Tibial artery (tissue), 4 donors: ENCODE results near the gene FBXO44.
"Not testable (repeated sequence)": the region's sequence is repeated elsewhere in the genome, so short reads cannot be mapped to it uniquely, and the experiment has no call there.

Source experiments
- DNase-seq, 2 donors: peaks; one replicate each; pipeline ENCODE4 v3.0.0-alpha.2; 2019
- H3K27ac ChIP-seq, 2 donors: fragments of 200-600 bp; sonication (generic) in 1 of 2; 1 replicate in 1 of 2; 2 replicates in 1 of 2; pipeline ENCODE4 v1.5.1; 2018 to 2019; ENCODE audit warnings: mild to moderate bottlenecking in 1 of 2
- H3K27me3 ChIP-seq, 2 donors: fragments of 200-600 bp; sonication (generic) in 1 of 2; one replicate each; pipeline versions ENCODE4 v1.5.1 to v1.6.0; 2016 to 2019
- H3K36me3 ChIP-seq, 3 donors: fragments of 200-600 bp; sonication (generic) in 2 of 3; one replicate each; pipeline ENCODE4 v1.5.1; 2016 to 2019; ENCODE audit warnings: mild to moderate bottlenecking in 2 of 3
- H3K4me1 ChIP-seq, 4 donors: fragments of 200-600 bp; sonication (generic) in 2 of 4; 1 replicate in 3 of 4; 2 replicates in 1 of 4; pipeline ENCODE4 v1.5.1; 2016 to 2019
- H3K4me3 ChIP-seq, 2 donors: fragments of 200-600 bp; sonication (generic) in 1 of 2; 1 replicate in 1 of 2; 2 replicates in 1 of 2; pipeline ENCODE4 v1.5.1; 2018 to 2019; ENCODE audit warnings: mild to moderate bottlenecking in 2 of 2
- H3K9me3 ChIP-seq, 3 donors: fragments of 200-600 bp; sonication (generic) in 1 of 3; one replicate each; pipeline ENCODE4 v1.5.1; 2016 to 2019
- intact Hi-C: fragments of 100-400 bp; cut with DNase I; formaldehyde crosslinking; loops from one replicate; pipeline ENCODE4 v1.15.0; 2023; ENCODE audit warnings: low total_unique reads
- TF ChIP-seq, protein P1 (sequence below), 2 experiments: fragments of 200-600 bp in 1 of 2; fragments of 450-650 bp in 1 of 2; IDR thresholded peaks; one replicate each; pipeline ENCODE4 v1.5.1; 2017 to 2019; ENCODE audit warnings: antibody characterized with exemption in 2 of 2, mild to moderate bottlenecking in 1 of 2, moderate library complexity in 1 of 2

Gene FBXO44, protein sequence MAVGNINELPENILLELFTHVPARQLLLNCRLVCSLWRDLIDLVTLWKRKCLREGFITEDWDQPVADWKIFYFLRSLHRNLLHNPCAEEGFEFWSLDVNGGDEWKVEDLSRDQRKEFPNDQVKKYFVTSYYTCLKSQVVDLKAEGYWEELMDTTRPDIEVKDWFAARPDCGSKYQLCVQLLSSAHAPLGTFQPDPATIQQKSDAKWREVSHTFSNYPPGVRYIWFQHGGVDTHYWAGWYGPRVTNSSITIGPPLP

DNA sequence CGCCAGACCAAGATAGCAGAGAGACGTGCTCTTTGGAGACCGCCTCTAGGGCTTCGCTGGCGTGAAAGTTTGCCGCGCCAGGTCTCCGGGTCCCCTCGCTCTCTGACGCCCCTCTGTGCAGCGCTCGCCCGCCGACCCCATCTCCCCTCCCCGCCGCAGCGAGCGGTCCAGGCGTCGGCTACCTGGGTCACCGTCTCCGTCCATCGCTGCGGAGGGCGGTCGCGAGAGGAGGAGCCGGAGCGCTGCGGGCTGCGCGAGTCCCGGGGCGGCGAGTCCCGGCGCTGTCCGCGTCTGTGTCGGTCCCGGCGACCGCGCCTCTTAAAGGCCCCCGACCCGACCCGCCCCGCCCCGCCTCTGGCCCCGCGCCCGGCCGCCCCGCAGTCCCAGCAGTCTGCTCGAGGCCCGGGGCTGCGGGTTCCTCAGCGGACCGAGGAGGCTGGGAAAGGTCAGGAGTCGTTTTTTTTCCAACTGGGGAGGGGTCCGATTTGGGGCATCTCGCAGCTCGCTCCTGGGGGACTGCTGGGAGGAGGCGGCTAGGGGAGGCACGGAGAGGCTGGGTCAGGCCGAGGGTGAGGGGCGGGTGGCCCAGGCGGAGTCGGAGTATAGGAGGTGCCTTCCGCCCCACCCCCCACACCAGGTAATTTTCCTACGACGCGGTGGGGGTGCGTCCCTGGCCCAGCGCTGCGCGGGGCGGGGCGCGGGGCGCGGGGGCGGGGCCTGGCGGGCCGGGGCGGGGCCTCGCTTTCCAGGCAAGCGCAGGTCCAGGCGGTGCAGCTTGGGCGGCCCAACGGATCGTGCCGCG lies at the start of gene FBXO44, which contains the start of gene FBXO2:
FBXO44 (plus strand) TSS at position 741 of the 802 bp plus-strand sequence. CDS start 959 bp downstream, outside the sequence.
FBXO2 (minus strand) TSS at position 293 of the 802 bp plus-strand sequence; CDS start at position 204, 89 bp downstream.
- DNase-seq: no peak
- H3K4me1 ChIP-seq: peaks cover 0 to 43% (median 30%) of the 10 kb centered on the region in 4 donors
- peak within 1 kb of the TSS; percentile 61 to 73 for H3K4me3 ChIP-seq
- peak within 1 kb of the TSS; percentile 50 to 54 for H3K27ac ChIP-seq
- intact Hi-C loops: loop anchor here (10.0 kb wide), 1 partner anchor 150 kb away; the partner anchor contains the start of genes CLCN6 and MTHFR
- no peaks in the 10 kb centered on the region for H3K9me3 ChIP-seq
- H3K36me3 ChIP-seq: peaks cover 0 to 12% (median 0%) of the 10 kb centered on the region in 3 donors
- H3K27me3 ChIP-seq: peaks cover 0 to 15% of the 10 kb centered on the region in 2 donors
- TF ChIP-seq, protein P1, sequence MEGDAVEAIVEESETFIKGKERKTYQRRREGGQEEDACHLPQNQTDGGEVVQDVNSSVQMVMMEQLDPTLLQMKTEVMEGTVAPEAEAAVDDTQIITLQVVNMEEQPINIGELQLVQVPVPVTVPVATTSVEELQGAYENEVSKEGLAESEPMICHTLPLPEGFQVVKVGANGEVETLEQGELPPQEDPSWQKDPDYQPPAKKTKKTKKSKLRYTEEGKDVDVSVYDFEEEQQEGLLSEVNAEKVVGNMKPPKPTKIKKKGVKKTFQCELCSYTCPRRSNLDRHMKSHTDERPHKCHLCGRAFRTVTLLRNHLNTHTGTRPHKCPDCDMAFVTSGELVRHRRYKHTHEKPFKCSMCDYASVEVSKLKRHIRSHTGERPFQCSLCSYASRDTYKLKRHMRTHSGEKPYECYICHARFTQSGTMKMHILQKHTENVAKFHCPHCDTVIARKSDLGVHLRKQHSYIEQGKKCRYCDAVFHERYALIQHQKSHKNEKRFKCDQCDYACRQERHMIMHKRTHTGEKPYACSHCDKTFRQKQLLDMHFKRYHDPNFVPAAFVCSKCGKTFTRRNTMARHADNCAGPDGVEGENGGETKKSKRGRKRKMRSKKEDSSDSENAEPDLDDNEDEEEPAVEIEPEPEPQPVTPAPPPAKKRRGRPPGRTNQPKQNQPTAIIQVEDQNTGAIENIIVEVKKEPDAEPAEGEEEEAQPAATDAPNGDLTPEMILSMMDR (IDR thresholded peaks at IDR 0.05): no peak

DNA sequence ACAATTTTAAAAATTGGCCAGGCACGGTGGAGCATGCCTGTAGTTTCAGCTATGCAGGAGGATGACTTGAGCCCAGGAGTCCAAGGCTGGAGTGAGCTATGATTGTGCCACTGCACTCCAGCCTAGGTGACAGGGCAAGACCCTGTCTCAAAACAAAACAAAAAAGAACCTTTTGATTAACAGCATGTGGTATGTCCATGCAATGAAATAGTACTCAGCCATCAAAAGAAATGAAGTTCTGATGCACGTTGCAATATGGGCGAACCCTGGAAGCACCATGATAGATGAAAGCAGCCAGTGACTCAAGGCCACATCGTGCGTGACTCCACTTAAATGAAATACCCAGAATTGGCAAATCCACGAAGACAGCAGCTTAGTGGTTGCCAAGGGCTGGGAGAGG lies 47.9 kb upstream of the FBXO44 start:
- TF ChIP-seq, protein P1 (IDR thresholded peaks at IDR 0.05): no peak
- peaks cover 0 to 4% (median 0%) of the 10 kb centered on the region in 3 donors for H3K9me3 ChIP-seq
- no peak overlapping the region for H3K4me3 ChIP-seq
- no peak overlapping the region for H3K27ac ChIP-seq
- no peaks in the 10 kb centered on the region for H3K4me1 ChIP-seq
- intact Hi-C loops: no loop called here
- H3K36me3 ChIP-seq: no peaks in the 10 kb centered on the region
- DNase-seq: no peak
- H3K27me3 ChIP-seq: peaks cover 0 to 26% of the 10 kb centered on the region in 2 donors

DNA sequence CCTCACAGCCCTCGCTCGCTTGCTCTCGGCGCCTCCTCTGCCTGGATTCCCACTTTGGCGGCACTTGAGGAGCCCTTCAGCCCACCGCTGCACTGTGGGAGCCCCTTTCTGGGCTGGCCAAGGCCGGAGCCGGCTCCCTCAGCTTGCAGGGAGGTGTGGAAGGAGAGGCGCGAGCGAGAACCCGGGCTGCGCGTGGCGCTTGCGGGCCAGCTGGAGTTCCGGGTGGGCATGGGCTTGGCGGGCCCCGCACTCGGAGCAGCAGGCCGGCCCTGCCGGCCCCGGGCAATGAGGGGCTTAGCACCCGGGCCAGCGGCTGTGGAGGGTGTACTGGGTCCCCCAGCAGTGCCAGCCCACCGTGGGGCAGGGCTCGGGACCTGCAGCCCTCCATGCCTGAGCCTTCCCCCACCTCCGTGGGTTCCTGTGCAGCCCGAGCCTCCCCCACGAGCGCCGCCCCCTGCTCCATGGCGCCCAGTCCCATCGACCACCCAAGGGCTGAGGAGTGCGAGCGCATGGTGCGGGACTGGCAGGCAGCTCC lies 46.0 kb upstream of the FBXO44 start:
- H3K4me1 ChIP-seq, DNase-seq, H3K36me3 ChIP-seq, H3K4me3 ChIP-seq, H3K9me3 ChIP-seq, intact Hi-C loops, H3K27ac ChIP-seq: not testable (repeated sequence)
- peaks cover 0 to 19% of the 10 kb centered on the region in 2 donors for H3K27me3 ChIP-seq

DNA sequence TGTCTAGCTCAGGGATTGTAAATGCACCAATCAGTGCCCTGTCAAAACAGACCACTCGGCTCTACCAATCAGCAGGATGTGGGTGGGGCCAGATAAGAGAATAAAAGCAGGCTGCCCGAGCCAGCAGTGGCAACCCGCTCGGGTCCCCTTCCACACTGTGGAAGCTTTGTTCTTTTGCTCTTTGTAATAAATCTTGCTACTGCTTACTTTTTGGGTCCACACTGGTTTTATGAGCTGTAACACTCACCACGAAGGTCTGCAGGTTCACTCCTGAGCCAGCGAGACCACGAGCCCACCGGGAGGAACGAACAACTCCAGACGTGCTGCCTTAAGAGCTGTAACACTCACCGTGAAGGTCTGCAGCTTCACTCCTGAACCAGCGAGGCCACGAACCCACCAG lies 45.3 kb upstream of the FBXO44 start:
- intact Hi-C loops: not testable (repeated sequence)

DNA sequence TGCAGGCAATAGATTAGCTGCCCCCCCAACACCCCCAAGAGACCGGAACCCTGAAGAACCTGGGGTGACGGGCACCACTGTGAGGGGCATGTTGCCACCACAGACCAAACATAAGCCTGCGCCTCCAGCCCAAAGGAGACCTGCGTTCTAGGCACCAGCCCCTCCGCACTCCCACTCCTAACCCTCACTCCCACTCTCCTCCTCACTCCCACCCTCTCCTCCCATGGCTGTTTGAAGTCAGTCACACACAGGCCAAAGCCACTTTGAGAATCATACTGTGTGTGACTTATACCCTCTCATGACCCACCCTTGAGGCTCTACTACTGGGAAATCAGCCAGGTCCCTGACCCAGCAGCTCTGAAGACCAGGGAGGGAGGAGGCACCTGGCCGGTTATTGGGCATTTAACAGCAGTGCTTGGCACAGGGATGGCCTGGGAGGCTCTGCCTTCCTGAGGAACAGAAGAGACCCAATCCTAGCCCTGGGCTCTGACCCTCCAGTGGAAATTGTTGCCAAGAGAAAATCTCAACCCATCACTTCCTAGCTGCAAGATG lies 44.0 kb upstream of the FBXO44 start:
- Histone ChIP-seq H3K4me1 (no peaks in the 10 kb centered on the region), H3K27me3 (peaks cover 0 to 31% of the 10 kb centered on the region in 2 donors), H3K27ac (no peak overlapping the region), H3K4me3 (no peak overlapping the region), H3K36me3 (no peaks in the 10 kb centered on the region), H3K9me3 (peaks cover 0 to 4% (median 0%) of the 10 kb centered on the region in 3 donors)
- TF ChIP-seq, protein P1 (IDR thresholded peaks at IDR 0.05): no peak
- DNase-seq: no peak
- intact Hi-C loops: no loop called here

More for the DNA sequence above, 45.3 kb upstream of the FBXO44 start:
- not testable (repeated sequence) for DNase-seq, H3K4me1 ChIP-seq, H3K9me3 ChIP-seq, H3K4me3 ChIP-seq, H3K27ac ChIP-seq, H3K36me3 ChIP-seq
- H3K27me3 ChIP-seq: peaks cover 0 to 20% of the 10 kb centered on the region in 2 donors

DNA sequence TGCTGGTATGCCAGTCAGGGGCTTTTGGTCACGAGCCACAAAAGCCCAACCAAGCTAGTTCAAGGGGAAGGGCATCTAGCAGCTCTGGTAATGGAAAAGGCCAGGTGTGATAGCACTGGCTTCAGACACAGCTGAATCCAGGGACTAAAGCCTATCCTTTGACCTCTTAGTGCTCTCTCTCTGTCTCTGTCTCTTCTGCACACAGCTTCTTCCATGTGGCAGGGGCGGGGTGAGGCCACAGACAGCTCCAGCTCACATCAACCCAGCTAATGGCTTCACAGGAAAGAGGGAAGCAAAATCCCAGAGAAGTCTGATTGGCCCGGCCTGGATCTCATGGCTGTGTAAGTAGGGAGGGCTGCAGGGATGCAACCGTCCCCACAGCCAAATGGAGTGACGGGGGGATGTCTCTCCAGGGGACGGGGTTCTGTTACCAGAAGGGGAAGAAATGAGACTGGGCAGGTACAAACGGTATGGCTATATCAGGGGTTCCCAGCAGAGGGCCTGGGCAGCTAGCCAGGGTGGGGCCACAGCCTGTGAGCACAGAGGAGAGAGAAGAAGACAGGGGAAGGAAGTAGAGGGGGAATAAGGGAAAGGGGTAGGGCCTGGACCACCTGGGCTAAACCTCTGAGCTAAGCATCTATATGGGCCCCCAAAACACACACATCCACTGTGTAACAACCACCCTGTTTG lies 42.9 kb upstream of the FBXO44 start:
- Histone ChIP-seq H3K9me3 (peaks cover 0 to 3% (median 0%) of the 10 kb centered on the region in 3 donors), H3K4me1 (no peaks in the 10 kb centered on the region), H3K27ac (no peak overlapping the region), H3K36me3 (no peaks in the 10 kb centered on the region), H3K4me3 (no peak overlapping the region), H3K27me3 (peaks cover 0 to 36% of the 10 kb centered on the region in 2 donors)
- DNase-seq: no peak
- TF ChIP-seq, protein P1 (IDR thresholded peaks at IDR 0.05): no peak
- intact Hi-C loops: no loop called here
